Measurements from ENCODE around the gene ZCCHC13. TPM values are rescaled to one million over a fixed set of nuclear protein-coding genes. Genes with fewer than 3 reads are reported as not detected.

ZCCHC13 gene
- not detected in 2 replicates for total RNA-seq

GRCh38 chrX:74304016-74304415, at the start of gene ZCCHC13:
TSS of gene ZCCHC13 (plus strand) at chrX:74304180. CDS start at chrX:74304267, 87 bp downstream.

Small RNA genes lying within 50 kb of the gene (small RNA-seq; reads per million reads assigned to genes)
- gene AC004386.2 (not detected), gene MIR374A (22.8 reads per million, percentile 97 among the genes with 10 or more reads in this experiment), gene MIR545 (not detected), gene RF02119 (not detected), gene RF02120 (not detected), gene RF02121 (not detected), gene RF02122 (not detected), gene RF02123 (not detected)

Other genes with a start within 250 kb of the ZCCHC13 start
- gene SLC16A2, start 117.3 kb downstream of the ZCCHC13 start, total RNA-seq = 5.5 and 6.1 TPM in 2 replicates